Measurements from ENCODE around the gene YWHAG.
"Not testable (repeated sequence)": the region's sequence is repeated elsewhere in the genome, so short reads cannot be mapped to it uniquely, and the experiment has no call there.

Gene YWHAG

GRCh38 chr7:76346778-76347177 is 12.0 kb downstream of the YWHAG start:
- no peak for DNase-seq

GRCh38 chr7:76346097-76346496 is 12.7 kb downstream of the YWHAG start:
- no peak for DNase-seq

- no peak for DNase-seq
Observed at GRCh38 chr7:76343931-76344321, 14.9 kb downstream of the YWHAG start.

DNA sequence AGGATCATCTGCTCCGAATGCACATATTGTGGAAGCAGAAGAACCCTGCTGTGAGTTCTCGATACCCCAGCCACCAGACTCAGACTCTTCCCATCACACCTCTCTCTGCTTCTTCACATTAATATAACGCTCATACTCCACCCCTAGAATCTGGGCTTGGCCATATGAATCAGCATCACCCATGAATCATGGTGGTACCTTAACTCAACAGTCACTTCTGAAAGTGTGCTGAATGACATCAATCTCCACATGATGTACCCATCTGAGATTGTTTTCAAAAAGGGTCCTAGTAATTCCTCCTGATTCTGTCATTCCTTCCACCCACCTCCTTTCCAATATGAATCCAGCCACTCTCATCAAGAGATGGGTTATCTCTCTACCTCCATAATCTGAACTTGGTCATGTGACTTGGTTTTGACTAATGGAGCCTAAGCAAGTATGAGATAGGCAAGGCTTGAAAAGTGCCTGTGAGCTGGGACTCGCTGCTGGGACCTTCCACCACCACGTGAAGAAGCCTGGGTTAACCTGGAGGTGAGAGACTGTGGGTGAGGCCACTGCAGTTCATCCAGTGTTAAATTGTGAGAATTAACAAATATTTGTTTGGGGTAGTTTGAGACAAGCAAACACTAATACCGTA is 15.4 kb downstream of the YWHAG start:
- no peak for DNase-seq

DNA sequence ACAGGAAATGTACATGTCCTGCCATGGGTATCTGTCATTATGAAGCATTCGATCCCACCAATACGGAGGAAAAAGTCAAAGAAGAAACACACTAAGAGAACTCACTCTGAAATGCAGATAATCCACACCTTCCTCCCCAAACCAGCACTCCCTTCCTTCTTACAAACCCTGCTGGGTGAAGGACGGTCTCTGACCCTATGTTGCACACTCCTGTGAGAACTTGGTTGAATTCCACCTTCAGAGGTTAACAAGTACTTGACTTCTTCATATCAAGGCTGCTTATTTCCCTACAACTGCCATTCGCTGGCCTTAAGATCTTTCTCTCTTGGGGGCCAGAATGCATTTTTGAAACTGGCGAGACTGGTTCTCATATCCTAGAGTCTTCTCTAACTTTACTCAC is 16.6 kb downstream of the YWHAG start:
- DNase-seq: no peak

GRCh38 chr7:76340617-76341131 is 18.1 kb downstream of the YWHAG start:
- peak; percentile 62 for DNase-seq

- DNase-seq: no peak
Observed at GRCh38 chr7:76338298-76339084, 20.3 kb downstream of the YWHAG start.

DNA sequence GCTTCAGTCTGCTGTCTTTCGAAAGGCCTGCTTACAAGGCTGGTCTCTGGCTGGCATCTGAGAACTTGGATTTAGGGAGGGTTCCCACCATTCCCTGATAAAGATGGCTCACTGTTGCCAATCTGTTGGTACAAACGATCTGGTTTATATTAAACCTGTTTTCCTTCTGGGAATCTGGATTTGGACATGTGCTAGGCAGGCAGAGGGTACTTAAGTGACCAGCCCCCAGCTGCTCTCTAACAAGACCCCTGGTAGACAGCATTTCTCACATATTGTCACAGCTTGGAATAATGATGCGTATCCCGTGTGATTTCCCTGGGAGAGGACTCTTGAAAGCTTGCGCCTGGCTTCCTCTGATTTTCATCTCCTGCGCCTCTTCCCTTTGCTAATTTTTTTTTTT is 21.6 kb downstream of the YWHAG start:
- DNase-seq: no peak

- no peak for DNase-seq
Observed at GRCh38 chr7:76336094-76336493, 22.7 kb downstream of the YWHAG start.

GRCh38 chr7:76335417-76335816 is 23.4 kb downstream of the YWHAG start:
- DNase-seq: not testable (repeated sequence)

- DNase-seq: no peak
Observed at GRCh38 chr7:76334320-76334967, 24.3 kb downstream of the YWHAG start.

DNA sequence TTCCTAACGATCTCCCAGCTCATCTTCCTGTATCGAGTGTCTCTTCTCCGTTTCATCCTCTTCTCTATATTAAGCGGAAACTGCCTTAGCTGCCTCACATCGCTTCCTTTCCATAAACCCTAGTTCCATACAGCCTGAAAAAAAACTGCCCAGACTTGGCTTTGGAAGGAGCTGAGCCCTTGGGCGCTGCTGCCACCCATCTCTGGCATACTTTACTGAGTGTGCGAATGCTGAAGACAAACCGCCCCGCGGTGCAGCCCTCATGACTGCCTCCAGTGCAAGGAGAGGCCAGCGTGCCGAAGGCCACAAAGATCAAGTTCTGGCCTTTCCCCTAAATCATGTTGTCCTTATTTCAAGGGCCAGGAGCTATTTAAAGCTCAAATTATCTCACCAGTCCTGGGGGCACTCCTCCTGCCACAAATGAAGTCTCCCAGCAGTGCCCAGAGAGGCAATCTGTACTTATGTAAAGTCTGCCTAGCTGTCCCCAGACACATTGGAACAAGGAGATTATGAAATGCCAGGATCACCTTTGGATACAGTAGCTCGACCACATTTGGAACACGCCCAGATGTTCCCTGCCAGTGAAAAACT is 25.2 kb downstream of the YWHAG start:
- DNase-seq: no peak

GRCh38 chr7:76332078-76332477 is 26.7 kb downstream of the YWHAG start:
- no peak for DNase-seq

- DNase-seq: no peak
Observed at GRCh38 chr7:76330673-76331072, 28.1 kb downstream of the YWHAG start.

DNA sequence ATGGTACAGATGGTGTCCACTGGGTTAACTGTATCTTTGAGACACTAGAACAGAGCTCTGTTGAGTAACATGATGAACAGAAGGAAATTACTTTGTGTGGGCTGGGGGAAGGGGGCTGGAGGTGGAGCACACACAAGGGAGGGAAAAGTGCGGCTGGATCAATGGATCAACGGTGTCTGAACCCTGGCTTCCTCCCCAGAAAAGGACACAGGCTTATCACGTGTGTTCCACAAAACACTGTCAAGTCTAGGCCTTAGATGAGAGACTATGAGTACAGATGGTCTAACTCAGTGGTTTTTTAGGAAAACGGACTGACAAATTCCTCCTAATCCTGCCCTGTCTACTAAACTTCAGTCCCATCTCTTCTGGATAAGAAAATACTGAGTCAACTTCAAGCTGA is 28.5 kb downstream of the YWHAG start:
- DNase-seq: no peak

DNA sequence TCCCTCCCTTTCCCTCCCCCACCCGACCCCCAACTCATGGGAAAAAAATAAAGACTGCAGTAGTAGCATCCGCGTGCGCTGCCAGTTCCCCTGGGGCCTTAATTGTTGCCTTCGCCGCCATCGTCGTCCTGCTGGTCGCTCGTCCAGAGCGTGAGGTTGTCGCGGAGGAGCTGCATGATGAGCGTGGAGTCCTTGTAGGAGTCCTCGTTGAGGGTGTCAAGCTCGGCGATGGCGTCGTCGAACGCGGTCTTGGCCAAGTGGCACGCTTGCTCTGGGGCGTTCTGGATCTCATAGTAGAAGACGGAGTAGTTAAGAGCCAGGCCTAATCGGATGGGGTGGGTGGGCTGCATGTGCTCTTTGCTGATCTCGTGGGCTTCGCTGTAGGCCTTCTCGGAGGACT is 29.3 kb downstream of the YWHAG start:
- no peak for DNase-seq

GRCh38 chr7:76328389-76328788 is 30.4 kb downstream of the YWHAG start:
- DNase-seq: no peak

DNA sequence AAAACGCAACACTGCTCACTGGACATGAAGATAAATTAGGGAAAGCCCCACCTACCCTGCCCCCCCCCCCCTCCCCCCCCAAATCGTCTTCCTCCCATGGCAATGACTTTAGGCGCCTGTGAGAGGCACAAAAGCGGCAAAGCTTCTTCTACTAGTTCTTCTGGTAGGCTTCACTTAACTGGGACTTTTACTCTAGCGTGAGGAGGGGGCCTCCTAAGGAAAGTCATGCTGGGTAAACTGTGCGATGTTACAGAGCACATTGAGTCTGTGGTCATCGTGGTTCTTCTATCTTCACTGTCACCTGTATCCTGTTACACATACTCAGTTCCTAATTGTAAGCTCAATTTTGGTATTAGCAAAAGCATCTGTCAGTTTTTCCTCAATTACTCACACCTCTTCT is 31.2 kb downstream of the YWHAG start:
- no peak for DNase-seq

DNA sequence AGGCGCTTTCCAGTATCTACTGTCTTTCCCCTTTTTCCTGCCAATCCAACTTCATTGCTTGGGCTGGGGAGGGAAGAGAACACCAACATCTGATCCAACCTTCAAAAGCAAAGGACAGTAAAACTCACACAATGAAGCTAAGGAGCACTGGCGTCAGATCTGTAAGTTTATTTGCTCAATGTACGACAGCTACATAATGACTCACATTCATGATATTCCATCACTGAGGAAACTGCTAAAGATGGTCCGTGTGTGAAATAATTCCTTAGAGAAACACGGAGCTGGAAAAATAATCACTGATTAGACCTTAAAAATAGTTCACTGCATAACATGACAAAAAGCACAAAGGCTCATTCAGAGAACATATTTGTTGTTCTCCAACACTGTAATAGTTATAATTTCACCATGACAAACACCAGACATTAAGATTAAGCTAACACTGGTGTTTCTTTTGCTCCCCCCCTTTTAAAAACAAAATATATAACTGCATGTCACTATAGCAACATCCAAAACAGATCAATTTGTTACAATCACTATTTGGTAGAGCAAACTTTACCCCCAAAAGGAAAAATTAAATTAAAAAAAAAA is 32.1 kb downstream of the YWHAG start:
- no peak for DNase-seq

DNA sequence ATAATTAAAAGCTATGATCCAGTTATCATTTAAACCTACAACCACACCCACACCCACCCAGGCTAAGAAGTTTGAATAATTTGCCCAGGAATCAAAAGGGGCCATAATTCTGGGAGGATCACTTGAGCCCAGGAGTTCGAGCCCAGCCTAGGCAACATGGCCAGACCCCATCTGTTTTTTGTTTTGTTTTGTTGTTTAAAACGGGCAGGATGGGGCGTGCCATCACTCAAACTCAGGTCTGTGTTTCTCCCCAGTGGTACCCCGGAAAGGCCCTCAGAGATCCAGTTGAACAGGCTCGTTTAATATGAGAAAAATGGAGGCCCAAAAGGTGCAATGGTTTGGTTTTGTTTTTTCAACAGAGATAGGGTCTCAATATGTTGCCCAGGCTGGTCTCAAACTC is 33.0 kb downstream of the YWHAG start:
- DNase-seq: no peak

DNA sequence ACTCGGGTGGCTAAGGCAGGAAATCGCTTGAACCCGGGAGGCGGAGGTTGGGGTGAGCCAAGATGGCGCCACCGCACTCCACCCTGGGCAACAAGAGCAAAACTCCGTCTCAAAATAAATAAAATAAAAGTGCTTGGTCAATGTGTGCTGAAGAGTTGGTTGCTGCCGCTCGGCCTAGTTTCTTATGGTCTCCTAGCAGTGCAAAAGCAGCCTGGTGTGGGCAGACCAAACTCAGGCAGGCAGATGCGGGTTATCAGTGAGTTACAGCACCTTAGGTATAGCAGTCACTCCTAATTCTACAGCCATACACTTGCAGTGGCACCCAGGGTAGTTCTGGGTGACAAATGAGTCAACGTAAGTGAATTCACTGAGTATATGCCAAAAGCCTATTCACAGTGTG is 33.7 kb downstream of the YWHAG start:
- no peak for DNase-seq

DNA sequence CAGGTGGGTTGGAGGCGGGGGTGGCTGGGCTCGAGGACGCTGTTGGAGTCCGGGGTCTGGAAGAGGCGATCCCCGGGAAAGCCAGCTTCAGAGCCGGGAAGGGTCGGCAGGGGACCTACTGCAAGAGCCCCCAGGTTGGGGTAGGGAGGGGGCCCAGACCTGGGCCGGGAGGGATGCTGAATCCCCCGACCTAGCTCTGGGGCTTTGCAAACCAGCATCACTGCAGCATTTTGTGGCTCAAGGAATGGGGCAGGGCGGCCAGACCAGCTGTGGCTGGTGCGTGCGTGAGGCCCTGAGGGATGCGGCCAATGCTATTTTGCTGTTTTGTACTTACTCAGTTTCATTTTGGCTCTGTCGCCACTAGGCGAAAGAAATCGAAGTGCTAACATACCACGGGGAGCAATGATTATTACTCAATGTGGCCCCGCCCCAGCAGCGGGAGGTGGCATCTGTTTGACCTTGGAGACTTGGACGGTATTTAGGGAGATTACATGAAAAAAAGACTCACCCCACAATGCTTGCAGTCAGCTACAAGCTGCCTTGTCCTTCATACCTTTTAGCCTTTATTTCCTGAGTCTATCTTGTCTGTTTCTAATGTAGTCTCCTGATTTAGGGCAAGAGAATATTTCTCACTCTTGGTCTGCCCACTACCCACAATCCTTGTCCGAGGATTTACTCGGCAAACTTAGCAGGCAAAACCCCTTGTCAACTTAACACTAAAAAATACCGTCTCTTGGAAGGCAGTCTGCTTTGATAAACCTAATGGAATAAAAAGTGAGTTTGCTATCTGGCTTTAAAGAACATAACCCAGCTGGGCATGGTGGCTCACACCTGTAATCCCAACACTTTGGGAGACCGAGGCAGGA is 40.1 kb downstream of the YWHAG start:
- peak; percentile 82 for DNase-seq
